HEK293 (cell line): Measurements from ENCODE around the gene GOLGA8S.
"Not testable (repeated sequence)": the region's sequence is repeated elsewhere in the genome, so short reads cannot be mapped to it uniquely, and the experiment has no call there.

Source experiments
- ZBTB8A ChIP-seq: fragments of 450-650 bp; formaldehyde crosslinking; IDR thresholded peaks from 2 replicates; pipeline ENCODE4 v1.5.1; 2016; ENCODE audit warnings: missing biosample characterization, missing genetic modification characterization
- ZIC2 ChIP-seq: fragments of 450-650 bp; formaldehyde crosslinking; IDR thresholded peaks from 2 replicates; pipeline ENCODE4 v1.5.1; 2016; ENCODE audit warnings: missing biosample characterization, missing genetic modification characterization
- TF ChIP-seq, protein P1 (sequence below): fragments of 450-650 bp; IDR thresholded peaks from 2 replicates; pipeline ENCODE4 v1.5.1; 2018; ENCODE audit warnings: missing biosample characterization, mild to moderate bottlenecking, missing genetic modification characterization
- TF ChIP-seq, protein P2 (sequence below): fragments of 450-650 bp; formaldehyde crosslinking; IDR thresholded peaks from 2 replicates; pipeline ENCODE4 v1.5.1; 2016; ENCODE audit warnings: missing biosample characterization, missing genetic modification characterization

GRCh38 chr15:23334096-23334495, 20.5 kb upstream of the GOLGA8S start, which contains the start of gene GOLGA6L26:
- not testable (repeated sequence) for TF ChIP-seq ZIC2, ZBTB8A (tag by site-specific recombination)
- TF ChIP-seq, protein P1, sequence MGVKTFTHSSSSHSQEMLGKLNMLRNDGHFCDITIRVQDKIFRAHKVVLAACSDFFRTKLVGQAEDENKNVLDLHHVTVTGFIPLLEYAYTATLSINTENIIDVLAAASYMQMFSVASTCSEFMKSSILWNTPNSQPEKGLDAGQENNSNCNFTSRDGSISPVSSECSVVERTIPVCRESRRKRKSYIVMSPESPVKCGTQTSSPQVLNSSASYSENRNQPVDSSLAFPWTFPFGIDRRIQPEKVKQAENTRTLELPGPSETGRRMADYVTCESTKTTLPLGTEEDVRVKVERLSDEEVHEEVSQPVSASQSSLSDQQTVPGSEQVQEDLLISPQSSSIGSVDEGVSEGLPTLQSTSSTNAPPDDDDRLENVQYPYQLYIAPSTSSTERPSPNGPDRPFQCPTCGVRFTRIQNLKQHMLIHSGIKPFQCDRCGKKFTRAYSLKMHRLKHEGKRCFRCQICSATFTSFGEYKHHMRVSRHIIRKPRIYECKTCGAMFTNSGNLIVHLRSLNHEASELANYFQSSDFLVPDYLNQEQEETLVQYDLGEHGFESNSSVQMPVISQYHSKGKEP (tag by site-specific recombination), result not testable (repeated sequence)
- TF ChIP-seq, protein P2, sequence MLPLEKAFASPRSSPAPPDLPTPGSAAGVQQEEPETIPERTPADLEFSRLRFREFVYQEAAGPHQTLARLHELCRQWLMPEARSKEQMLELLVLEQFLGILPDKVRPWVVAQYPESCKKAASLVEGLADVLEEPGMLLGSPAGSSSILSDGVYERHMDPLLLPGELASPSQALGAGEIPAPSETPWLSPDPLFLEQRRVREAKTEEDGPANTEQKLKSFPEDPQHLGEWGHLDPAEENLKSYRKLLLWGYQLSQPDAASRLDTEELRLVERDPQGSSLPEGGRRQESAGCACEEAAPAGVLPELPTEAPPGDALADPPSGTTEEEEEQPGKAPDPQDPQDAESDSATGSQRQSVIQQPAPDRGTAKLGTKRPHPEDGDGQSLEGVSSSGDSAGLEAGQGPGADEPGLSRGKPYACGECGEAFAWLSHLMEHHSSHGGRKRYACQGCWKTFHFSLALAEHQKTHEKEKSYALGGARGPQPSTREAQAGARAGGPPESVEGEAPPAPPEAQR, result not testable (repeated sequence)
